IPS DF 6.9 (cell line): ENCODE data around the gene VPS37B.
A peak's percentile ranks its signal among the peaks of the same experiment; 100 is the strongest.
"Not testable (repeated sequence)": the region's sequence is repeated elsewhere in the genome, so short reads cannot be mapped to it uniquely, and the experiment has no call there.

ENCODE experiments used
- DNase-seq: peaks from one replicate; pipeline ENCODE4 v3.0.0-alpha.2; 2013; ENCODE audit warnings: low read depth, low spot score
- H3K27ac ChIP-seq: one replicate; pipeline ENCODE4 v1.5.1; 2013; ENCODE audit warnings: low read length, control low read depth
- H3K27me3 ChIP-seq: 2 replicates; pipeline ENCODE4 v1.6.1; 2013; ENCODE audit warnings: mild to moderate bottlenecking, low read length; ENCODE audit not compliant: control insufficient read depth, insufficient read depth
- H3K36me3 ChIP-seq: 2 replicates; pipeline ENCODE4 v1.6.1; 2013; ENCODE audit warnings: low read length; ENCODE audit not compliant: control insufficient read depth, insufficient read depth
- H3K4me1 ChIP-seq: 2 replicates; pipeline ENCODE4 v1.6.1; 2013; ENCODE audit warnings: low read length; ENCODE audit not compliant: control insufficient read depth, insufficient read depth
- H3K4me3 ChIP-seq: 2 replicates; pipeline ENCODE4 v1.5.1; 2013; ENCODE audit warnings: mild to moderate bottlenecking, low read length
- H3K9me3 ChIP-seq: 2 replicates; pipeline ENCODE4 v1.6.1; 2013; ENCODE audit warnings: low read length, inconsistent platforms; ENCODE audit not compliant: control insufficient read depth, insufficient read depth
- WGBS: extraction: QIAGEN DNeasy Blood & Tissue Kit; methylation state at CpG from one replicate; pipeline ENCODE4 v1.1.7; 2013; ENCODE audit warnings: mixed read lengths, missing lambda C conversion rate; ENCODE audit not compliant: insufficient read length, insufficient coverage; 5-methylcytosine and 5-hydroxymethylcytosine counted together

The VPS37B gene

GRCh38 chr12:122905258-122905657 lies 9.3 kb upstream of the VPS37B start:
- not testable (repeated sequence) for H3K27me3 ChIP-seq, H3K27ac ChIP-seq, H3K4me1 ChIP-seq, H3K4me3 ChIP-seq, DNase-seq, H3K9me3 ChIP-seq, H3K36me3 ChIP-seq
- no CpG with 5 or more reads among the region's 5 CpGs for WGBS

GRCh38 chr12:122903693-122904034 lies 7.7 kb upstream of the VPS37B start:
- Histone ChIP-seq H3K4me3 (no peak overlapping the region), H3K36me3 (no peaks in the 10 kb centered on the region), H3K27ac (no peak overlapping the region), H3K4me1 (no peaks in the 10 kb centered on the region), H3K27me3 (no peaks in the 10 kb centered on the region), H3K9me3 (no peaks in the 10 kb centered on the region)
- WGBS = no CpG with 5 or more reads among the region's 7 CpGs
- no peak for DNase-seq

GRCh38 chr12:122902854-122903692 lies 7.1 kb upstream of the VPS37B start:
- Histone ChIP-seq H3K27me3 (no peaks in the 10 kb centered on the region), H3K9me3 (no peaks in the 10 kb centered on the region), H3K4me3 (no peak overlapping the region), H3K36me3 (no peaks in the 10 kb centered on the region), H3K4me1 (no peaks in the 10 kb centered on the region), H3K27ac (no peak overlapping the region)
- no peak for DNase-seq
- WGBS = no CpG with 5 or more reads among the region's 10 CpGs

- peaks cover 7% of the 10 kb centered on the region; the same call in 1 of the 2 replicates for H3K27me3 ChIP-seq
- WGBS = no CpG with 5 or more reads among the region's 6 CpGs
- no peaks in the 10 kb centered on the region for H3K36me3 ChIP-seq
- DNase-seq = no peak
- no peak overlapping the region for H3K4me3 ChIP-seq
- H3K9me3 ChIP-seq = no peaks in the 10 kb centered on the region
- peaks cover 2% of the 10 kb centered on the region; the same call in 1 of the 2 replicates for H3K4me1 ChIP-seq
- H3K27ac ChIP-seq = no peak overlapping the region
Observed at GRCh38 chr12:122899887-122900286, 4.0 kb upstream of the VPS37B start.

GRCh38 chr12:122896662-122897061 lies 738 bp upstream of the VPS37B start:
- DNase-seq = no peak
- Histone ChIP-seq H3K4me1 (peaks cover 7% of the 10 kb centered on the region), H3K36me3 (no peaks in the 10 kb centered on the region), H3K9me3 (no peaks in the 10 kb centered on the region), H3K4me3 (no peak overlapping the region), H3K27me3 (peaks cover 11% of the 10 kb centered on the region; the same call in 1 of the 2 replicates), H3K27ac (no peak overlapping the region)
- WGBS = no CpG with 5 or more reads among the region's 7 CpGs

- peaks cover 11% of the 10 kb centered on the region; the same call in 1 of the 2 replicates for H3K27me3 ChIP-seq
- whole genome bisulfite sequencing = no CpG with 5 or more reads among the region's 9 CpGs
- H3K4me3 ChIP-seq = peak overlapping the region; percentile 85; the same call in 1 of the 2 replicates
- no peak overlapping the region for H3K27ac ChIP-seq
- no peaks in the 10 kb centered on the region for H3K36me3 ChIP-seq
- no peaks in the 10 kb centered on the region for H3K9me3 ChIP-seq
- peaks cover 7% of the 10 kb centered on the region for H3K4me1 ChIP-seq
- DNase-seq = no peak
Observed at GRCh38 chr12:122895320-122895703, 612 bp downstream of the VPS37B start.

GRCh38 chr12:122894193-122895121 lies 1.5 kb downstream of the VPS37B start:
- no peak for DNase-seq
- peaks cover 7% of the 10 kb centered on the region for H3K4me1 ChIP-seq

GRCh38 chr12:122893208-122894153 lies 2.4 kb downstream of the VPS37B start:
- DNase-seq = no peak
- no CpG with 5 or more reads among the region's 7 CpGs for WGBS
- H3K4me3 ChIP-seq = no peak overlapping the region
- peaks cover 11% of the 10 kb centered on the region; the same call in 1 of the 2 replicates for H3K27me3 ChIP-seq
- no peak overlapping the region for H3K27ac ChIP-seq
- H3K4me1 ChIP-seq = peaks cover 12% of the 10 kb centered on the region
- no peaks in the 10 kb centered on the region for H3K9me3 ChIP-seq
- no peaks in the 10 kb centered on the region for H3K36me3 ChIP-seq

More at GRCh38 chr12:122894193-122895121, 1.5 kb downstream of the VPS37B start:
- H3K9me3 ChIP-seq = no peaks in the 10 kb centered on the region
- no peaks in the 10 kb centered on the region for H3K36me3 ChIP-seq
- H3K27ac ChIP-seq = no peak overlapping the region
- H3K27me3 ChIP-seq = peaks cover 11% of the 10 kb centered on the region; the same call in 1 of the 2 replicates
- H3K4me3 ChIP-seq = no peak overlapping the region
- WGBS = no CpG with 5 or more reads among the region's 15 CpGs

- DNase-seq, H3K9me3 ChIP-seq, H3K27ac ChIP-seq, H3K36me3 ChIP-seq, H3K4me3 ChIP-seq: not testable (repeated sequence)
- Histone ChIP-seq H3K27me3 (peaks cover 11% of the 10 kb centered on the region; the same call in 1 of the 2 replicates), H3K4me1 (peaks cover 14% of the 10 kb centered on the region)
- no CpG with 5 or more reads among the region's 9 CpGs for WGBS
Observed at GRCh38 chr12:122892724-122893123, 3.2 kb downstream of the VPS37B start.
